Activated T-cell treated with anti-CD3 and anti-CD28 coated beads for 48 hours (primary cell): ENCODE measurements around the gene HSF4.
"Not testable (repeated sequence)": the region's sequence is repeated elsewhere in the genome, so short reads cannot be mapped to it uniquely, and the experiment has no call there.

Source experiments
- DNase-seq: peaks from one replicate; pipeline ENCODE4 v3.0.0-alpha.2; 2020; ENCODE audit warnings: low read depth

HSF4 gene

DNA sequence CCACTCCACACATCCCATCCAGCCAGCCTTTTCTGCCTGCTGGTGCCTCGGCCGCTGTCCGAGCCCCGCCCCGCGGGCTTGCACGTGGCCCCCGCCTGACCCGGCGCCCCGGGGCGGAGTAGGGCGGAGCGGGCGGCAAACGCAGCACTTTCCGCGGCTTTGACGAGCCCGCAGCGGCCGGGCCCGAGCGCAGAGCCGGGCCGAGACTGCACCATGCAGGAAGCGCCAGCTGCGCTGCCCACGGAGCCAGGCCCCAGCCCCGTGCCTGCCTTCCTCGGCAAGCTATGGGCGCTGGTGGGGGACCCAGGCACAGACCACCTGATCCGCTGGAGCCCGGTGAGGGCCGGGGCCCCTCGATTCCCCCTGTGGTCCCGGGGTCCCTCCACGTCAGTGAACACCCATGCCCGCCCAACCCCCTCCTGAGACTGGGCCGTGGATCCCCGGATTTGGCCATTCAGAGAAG, at the start of gene HSF4:
Gene HSF4, plus strand, starts transcription at position 147 of the 463 bp plus-strand sequence. Its CDS starts 67 bp downstream, at position 214.
- DNase-seq: no peak

GRCh38 chr16:67114793-67115192, 49.8 kb upstream of the HSF4 start:
- DNase-seq: no peak

DNA sequence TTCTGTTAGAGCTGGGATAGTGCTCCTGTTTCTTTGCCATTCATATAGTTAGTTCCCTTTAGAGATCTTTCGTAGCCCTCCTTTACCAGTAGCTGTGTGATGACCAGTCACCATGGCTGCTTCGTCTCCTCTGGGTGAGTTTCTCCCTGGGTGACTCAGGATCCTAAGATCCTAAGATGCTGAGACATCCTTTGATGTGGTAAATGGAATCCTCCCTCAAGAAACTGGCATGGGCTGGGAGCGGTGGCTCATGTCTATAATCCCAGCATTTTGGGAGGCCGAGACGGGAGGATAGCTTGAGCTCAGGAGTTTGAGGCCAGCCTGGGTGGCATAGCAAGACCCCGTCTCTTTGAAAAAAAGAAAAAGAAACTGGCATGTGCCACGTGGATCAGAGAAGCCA, 48.9 kb upstream of the HSF4 start:
- no peak for DNase-seq

- no peak for DNase-seq
Observed at GRCh38 chr16:67116388-67117311, 47.9 kb upstream of the HSF4 start.

GRCh38 chr16:67117716-67118115, 46.8 kb upstream of the HSF4 start:
- DNase-seq: no peak

- DNase-seq: no peak
Observed at GRCh38 chr16:67120025-67120424, 44.5 kb upstream of the HSF4 start.

DNA sequence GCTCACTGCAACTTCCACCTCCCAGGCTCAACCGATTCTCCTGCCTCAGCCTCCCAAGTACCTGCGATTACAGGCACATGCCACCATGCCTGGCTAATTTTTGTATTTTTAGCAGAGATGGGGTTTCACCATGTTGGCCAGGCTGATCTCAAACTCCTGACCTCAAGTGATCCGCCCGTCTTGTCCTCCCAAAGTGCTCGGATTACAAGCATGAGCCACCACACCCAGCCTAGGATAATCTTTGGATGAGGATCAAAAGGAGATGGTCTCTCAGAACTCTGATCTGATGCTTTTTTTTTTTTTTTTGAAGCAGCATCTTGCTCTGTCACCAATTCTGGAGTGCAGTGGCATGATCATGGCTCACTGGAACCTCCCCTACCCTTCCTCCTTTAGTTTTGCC, 41.7 kb upstream of the HSF4 start:
- not testable (repeated sequence) for DNase-seq

DNA sequence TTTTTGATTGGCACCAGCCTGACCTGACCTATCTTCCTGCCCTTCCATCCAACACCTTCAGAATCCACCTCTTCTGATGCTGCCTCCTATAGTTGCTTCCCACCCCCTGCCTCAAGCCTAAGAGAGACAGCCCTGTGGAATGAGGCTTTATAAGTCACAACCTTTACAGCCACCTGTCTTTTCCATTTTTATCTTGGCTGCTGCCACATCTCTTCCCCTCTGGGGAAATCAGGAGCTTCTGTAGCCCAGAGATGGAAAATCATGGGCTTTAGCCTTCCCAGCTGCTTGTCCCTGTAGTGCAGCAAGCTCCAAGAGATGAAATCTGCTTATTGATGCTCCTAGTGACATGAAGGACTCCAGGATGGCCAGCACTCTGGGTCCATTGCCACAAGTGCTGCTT, 36.1 kb upstream of the HSF4 start:
- no peak for DNase-seq

- no peak for DNase-seq
Observed at GRCh38 chr16:67128887-67129286, 35.7 kb upstream of the HSF4 start.

GRCh38 chr16:67129422-67129821, 35.1 kb upstream of the HSF4 start:
- DNase-seq: no peak

GRCh38 chr16:67137605-67138004, 26.9 kb upstream of the HSF4 start:
- DNase-seq: no peak

DNA sequence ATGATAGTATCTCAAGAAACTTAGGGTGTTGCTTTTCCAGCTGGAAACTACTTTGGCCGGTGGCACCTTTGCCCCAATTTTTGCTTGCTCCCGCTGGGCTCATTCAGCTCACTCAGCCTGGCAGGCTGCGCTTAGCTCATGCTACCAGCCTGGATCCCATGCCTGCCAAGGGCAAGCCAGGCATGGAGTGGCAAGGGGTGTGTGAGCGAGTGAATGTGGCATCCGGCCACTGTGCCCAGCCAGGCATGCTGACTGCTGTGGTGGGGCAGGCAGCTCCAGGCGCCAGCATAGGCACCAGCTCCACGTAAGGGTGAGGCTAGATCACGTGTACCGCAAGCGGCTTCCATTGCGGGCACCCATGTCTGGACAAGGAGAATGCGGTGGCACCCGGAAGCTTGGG, 23.2 kb upstream of the HSF4 start:
- no peak for DNase-seq

- DNase-seq: no peak
Observed at GRCh38 chr16:67142342-67142741, 22.2 kb upstream of the HSF4 start.

GRCh38 chr16:67144943-67145342, 19.6 kb upstream of the HSF4 start:
- no peak for DNase-seq

DNA sequence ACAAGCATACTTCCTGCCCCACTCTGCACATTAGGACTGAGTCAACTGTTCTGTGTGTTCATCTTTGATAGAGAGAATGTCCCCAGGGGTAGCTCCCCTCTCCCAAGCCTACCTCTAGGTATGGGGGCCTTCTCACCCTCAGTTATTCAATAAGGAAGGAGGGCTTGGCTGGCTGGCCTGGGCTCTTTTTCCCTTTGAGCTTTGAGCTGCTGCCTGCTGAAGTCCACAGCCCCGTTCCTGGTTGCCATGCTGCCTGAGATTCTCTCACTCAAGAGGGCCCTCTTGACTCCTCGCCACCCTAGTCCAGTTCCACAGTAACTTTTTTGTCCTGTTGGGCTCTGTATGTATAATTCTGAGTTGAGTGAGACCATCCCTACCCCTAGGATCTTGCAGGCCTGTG, 18.8 kb upstream of the HSF4 start:
- no peak for DNase-seq

DNA sequence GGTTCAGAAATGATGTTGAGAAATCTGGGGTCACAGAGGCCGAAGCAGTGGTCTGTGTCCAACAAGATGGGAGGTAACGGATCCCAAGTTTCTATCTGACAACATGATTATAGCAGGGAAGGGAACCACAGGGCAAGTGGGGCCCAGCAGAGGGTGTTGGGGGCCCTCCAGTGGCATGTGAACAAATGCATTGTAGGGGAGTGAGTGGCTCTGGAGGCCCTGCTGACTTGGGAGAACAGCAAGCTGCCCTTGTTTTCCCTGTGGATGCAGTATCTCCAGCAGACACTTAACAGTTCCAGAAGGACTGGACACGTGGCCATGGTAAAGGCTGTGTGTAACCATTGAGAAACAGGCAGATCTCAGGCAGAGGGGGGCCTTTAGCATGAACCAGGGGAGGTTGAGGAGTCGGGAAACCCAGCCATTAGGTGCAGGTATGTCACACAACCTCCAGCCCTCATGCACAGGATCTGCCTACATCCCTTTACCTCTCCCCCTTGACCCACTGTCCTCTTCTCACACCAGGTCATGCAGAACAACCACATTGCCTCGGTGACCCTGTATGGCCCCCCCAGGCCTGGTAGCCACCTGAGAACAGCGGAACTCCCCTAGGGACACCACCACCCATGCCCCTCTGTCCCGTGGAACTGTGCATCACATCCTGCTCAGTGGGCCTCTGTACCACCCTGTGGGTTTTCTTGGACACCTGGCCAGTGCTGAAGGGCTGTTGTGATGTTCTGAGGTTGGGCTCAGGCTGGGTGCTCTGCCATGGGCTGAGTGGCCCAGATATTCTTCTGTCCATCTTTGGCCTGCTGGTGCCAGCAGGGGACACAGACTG, 17.8 kb upstream of the HSF4 start:
- no peak for DNase-seq

- no peak for DNase-seq
Observed at GRCh38 chr16:67147437-67148140, 17.0 kb upstream of the HSF4 start.

GRCh38 chr16:67148221-67148620, 16.3 kb upstream of the HSF4 start:
- DNase-seq: no peak

- DNase-seq: no peak
Observed at GRCh38 chr16:67148656-67149275, 15.8 kb upstream of the HSF4 start.

- no peak for DNase-seq
Observed at GRCh38 chr16:67149276-67150046, 15.1 kb upstream of the HSF4 start.
